Ovary (tissue), 9 donors: ENCODE results near the gene ADGRD1. TPM values are rescaled to one million over a fixed set of nuclear protein-coding genes. Genes with fewer than 3 reads are reported as not detected.

Experiments used
- DNase-seq, 5 donors: peaks; one replicate each; pipeline ENCODE4 v3.0.0-alpha.2; 2019 to 2020
- H3K27ac ChIP-seq, 2 donors: fragments of 200-600 bp; one replicate each; pipeline versions ENCODE4 v1.5.1 to v1.8.0; 2019 to 2022
- H3K27me3 ChIP-seq: fragments of 200-600 bp; one replicate; pipeline ENCODE4 v1.8.0; 2022
- H3K36me3 ChIP-seq: fragments of 200-600 bp; sonication (generic); one replicate; pipeline ENCODE4 v1.5.1; 2019
- H3K4me1 ChIP-seq: one replicate; pipeline ENCODE4 v1.8.1; 2013; ENCODE audit warnings: mild to moderate bottlenecking, moderate library complexity; ENCODE audit not compliant: insufficient read depth
- H3K4me3 ChIP-seq: fragments of 200-600 bp; sonication (generic); one replicate; pipeline ENCODE4 v1.5.1; 2017
- H3K9me3 ChIP-seq, 2 donors: fragments of 200-600 bp in 1 of 2; sonication (generic) in 1 of 2; one replicate each; pipeline versions ENCODE4 v1.5.1 to v1.8.1; 2013 to 2019; ENCODE audit warnings: mild to moderate bottlenecking in 1 of 2, moderate library complexity in 1 of 2
- EP300 ChIP-seq: sonication (generic); formaldehyde crosslinking; IDR thresholded peaks from one replicate; pipeline ENCODE4 v1.6.1; 2017; ENCODE audit warnings: antibody characterized with exemption
- POLR2A ChIP-seq: fragments of 450-650 bp; IDR thresholded peaks from one replicate; pipeline ENCODE4 v1.6.1; 2017; ENCODE audit warnings: antibody characterized with exemption, mild to moderate bottlenecking, moderate library complexity
- WGBS, 3 donors: extraction: QIAGEN DNeasy Blood & Tissue Kit in 1 of 3; methylation state at CpG; one replicate each; pipeline versions ENCODE4 v1.1.5 to v1.1.7; 2013 to 2017; 5-methylcytosine and 5-hydroxymethylcytosine counted together
- intact Hi-C, 4 donors: fragments of 100-400 bp; cut with DNase I; formaldehyde crosslinking; loops; one replicate each; pipeline versions ENCODE4 v1.11.0 to v1.15.1; 2022 to 2023
- polyA plus RNA-seq, 2 donors: library from polyadenylated mRNA; stranded (reverse); fragments of 200-250 nt in 1 of 2; fragments of 350-450 nt in 1 of 2; fragmentation: Illumina TruSeq in 1 of 2; extraction: RNeasy Lipid Tissue Mini Kit (QIAGEN cat#74804) in 1 of 2; gene quantifications; one replicate each; pipeline ENCODE4 v1.2.3, GENCODE V29; 2013 to 2014
- total RNA-seq, 7 donors: library from RNA; depleted of rRNA in 2 of 7; stranded (reverse); fragments of >200 nt in 2 of 7; fragmentation: NEBNext Ultra II Directional in 3 of 7; extraction: Animal tissue kit (Norgen Biotek cat#: 25700) in 3 of 7; gene quantifications; one replicate each; pipeline versions ENCODE4 v1.1.0 to v1.2.4, GENCODE V29; 2016 to 2023
- TF ChIP-seq, protein P1 (sequence below), 3 donors: fragments of 450-650 bp in 2 of 3; fragments of 200-600 bp in 1 of 3; IDR thresholded peaks; one replicate each; pipeline versions ENCODE4 v1.5.1 to v1.8.0; 2016 to 2022; ENCODE audit warnings: antibody characterized with exemption in 3 of 3, mild to moderate bottlenecking in 1 of 3
- donor health status: DM: no; HTN: no; CAD: no; lungs with moderate emphysema.
- donor health status: DM: no; HTN: no; CAD: no.
- donor health status: Bipolar disorder and iron deficiency.
- donor health status: DM: yes; HTN: yes; CAD: no.
- donor health status: DM: no; HTN: no; CAD: no.
- donor health status: DM: yes; HTN: yes; CAD: no.

ADGRD1 gene
- total and polyA plus RNA-seq, 9 donors, result 7.6 to 75.3 (median 25.9) TPM

DNA sequence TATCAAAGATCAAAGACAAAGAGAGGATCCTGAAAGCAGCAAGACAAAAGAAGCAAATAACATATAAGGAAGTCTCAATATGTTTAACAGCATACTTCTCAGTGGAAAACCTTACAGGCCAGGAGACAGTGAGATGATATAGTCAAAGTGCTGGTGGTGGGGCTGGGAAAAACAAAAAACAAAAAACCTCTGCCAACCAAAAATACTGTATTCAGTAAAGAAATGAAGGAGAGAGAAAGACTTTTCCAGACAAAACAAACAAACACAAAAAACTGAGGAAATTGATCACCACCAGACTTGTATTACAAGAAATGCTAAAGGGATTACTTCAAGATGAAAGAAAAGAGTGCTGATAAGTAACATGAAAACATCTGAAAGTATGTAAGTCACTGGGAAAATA lies 221.2 kb downstream of the ADGRD1 start:
- no peaks in the 10 kb centered on the region for H3K4me1 ChIP-seq
- no peak overlapping the region for H3K27ac ChIP-seq
- intact Hi-C loops, result no loop called here
- H3K36me3 ChIP-seq, result no peaks in the 10 kb centered on the region
- no peak for TF ChIP-seq EP300
- no peak for TF ChIP-seq POLR2A
- TF ChIP-seq, protein P1, sequence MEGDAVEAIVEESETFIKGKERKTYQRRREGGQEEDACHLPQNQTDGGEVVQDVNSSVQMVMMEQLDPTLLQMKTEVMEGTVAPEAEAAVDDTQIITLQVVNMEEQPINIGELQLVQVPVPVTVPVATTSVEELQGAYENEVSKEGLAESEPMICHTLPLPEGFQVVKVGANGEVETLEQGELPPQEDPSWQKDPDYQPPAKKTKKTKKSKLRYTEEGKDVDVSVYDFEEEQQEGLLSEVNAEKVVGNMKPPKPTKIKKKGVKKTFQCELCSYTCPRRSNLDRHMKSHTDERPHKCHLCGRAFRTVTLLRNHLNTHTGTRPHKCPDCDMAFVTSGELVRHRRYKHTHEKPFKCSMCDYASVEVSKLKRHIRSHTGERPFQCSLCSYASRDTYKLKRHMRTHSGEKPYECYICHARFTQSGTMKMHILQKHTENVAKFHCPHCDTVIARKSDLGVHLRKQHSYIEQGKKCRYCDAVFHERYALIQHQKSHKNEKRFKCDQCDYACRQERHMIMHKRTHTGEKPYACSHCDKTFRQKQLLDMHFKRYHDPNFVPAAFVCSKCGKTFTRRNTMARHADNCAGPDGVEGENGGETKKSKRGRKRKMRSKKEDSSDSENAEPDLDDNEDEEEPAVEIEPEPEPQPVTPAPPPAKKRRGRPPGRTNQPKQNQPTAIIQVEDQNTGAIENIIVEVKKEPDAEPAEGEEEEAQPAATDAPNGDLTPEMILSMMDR (IDR thresholded peaks at IDR 0.05), result no peak
- no peak for DNase-seq
- no peaks in the 10 kb centered on the region for H3K27me3 ChIP-seq
- H3K9me3 ChIP-seq, result peaks cover 0 to 4% of the 10 kb centered on the region in 2 donors
- no peak overlapping the region for H3K4me3 ChIP-seq

DNA sequence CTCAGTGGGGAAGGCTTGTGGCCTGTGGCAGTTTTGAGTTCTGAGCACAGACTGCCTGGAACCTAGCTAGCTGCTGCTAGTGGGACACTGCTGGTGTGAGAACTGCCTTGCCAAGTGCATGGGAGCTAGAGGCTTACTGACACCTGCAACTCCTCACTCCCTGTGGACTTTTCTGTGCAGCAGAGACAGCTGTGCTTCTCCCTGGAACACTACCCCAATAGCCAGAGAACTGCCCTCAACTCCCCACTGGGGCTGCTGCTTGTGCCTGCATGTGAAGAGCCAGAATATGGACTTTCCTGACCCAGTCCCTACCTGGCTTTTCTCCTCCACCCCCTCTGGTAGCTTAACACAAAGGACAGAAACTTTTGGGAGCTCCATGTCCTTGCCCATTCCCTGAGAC lies 222.6 kb downstream of the ADGRD1 start:
- no peaks in the 10 kb centered on the region for H3K36me3 ChIP-seq

DNA sequence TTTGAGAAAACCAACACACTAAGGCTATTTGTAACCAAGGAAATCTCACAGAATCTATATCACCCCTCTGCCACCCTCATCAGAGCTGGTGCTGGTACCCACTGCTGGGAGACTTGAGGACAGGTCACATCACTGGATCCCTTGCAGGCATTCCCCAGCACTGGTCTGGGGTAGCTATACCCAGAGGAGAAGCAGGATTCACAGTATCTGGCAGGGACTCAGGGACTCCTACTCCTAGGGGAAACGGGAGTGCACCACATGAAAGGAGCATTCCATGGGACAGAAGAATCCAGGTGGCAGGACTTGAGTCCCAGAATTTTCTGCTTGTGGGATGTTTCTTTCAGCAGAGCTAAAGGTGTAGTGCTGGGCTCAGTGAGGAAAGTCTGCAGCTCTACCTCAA lies 223.2 kb downstream of the ADGRD1 start:
- Histone ChIP-seq H3K27ac (no peak overlapping the region), H3K27me3 (no peaks in the 10 kb centered on the region), H3K4me3 (no peak overlapping the region), H3K4me1 (no peaks in the 10 kb centered on the region), H3K9me3 (peaks cover 0 to 4% of the 10 kb centered on the region in 2 donors), H3K36me3 (no peaks in the 10 kb centered on the region)
- intact Hi-C loops, result no loop called here
- 45 to 80% (median 55%) methylated on average over 1 of the region's 1 CpG for WGBS, 3 donors
- TF ChIP-seq EP300 (no peak), POLR2A (no peak)
- TF ChIP-seq, protein P1 (IDR thresholded peaks at IDR 0.05), result no peak
- DNase-seq, result no peak

More for the DNA sequence above, 222.6 kb downstream of the ADGRD1 start:
- intact Hi-C loops, result no loop called here
- TF ChIP-seq EP300, result no peak
- TF ChIP-seq, protein P1 (IDR thresholded peaks at IDR 0.05), result no peak
- no peak for TF ChIP-seq POLR2A
- no peak overlapping the region for H3K4me3 ChIP-seq
- peaks cover 0 to 4% of the 10 kb centered on the region in 2 donors for H3K9me3 ChIP-seq
- no peaks in the 10 kb centered on the region for H3K4me1 ChIP-seq
- no peak overlapping the region for H3K27ac ChIP-seq
- H3K27me3 ChIP-seq, result no peaks in the 10 kb centered on the region
- DNase-seq, result no peak

DNA sequence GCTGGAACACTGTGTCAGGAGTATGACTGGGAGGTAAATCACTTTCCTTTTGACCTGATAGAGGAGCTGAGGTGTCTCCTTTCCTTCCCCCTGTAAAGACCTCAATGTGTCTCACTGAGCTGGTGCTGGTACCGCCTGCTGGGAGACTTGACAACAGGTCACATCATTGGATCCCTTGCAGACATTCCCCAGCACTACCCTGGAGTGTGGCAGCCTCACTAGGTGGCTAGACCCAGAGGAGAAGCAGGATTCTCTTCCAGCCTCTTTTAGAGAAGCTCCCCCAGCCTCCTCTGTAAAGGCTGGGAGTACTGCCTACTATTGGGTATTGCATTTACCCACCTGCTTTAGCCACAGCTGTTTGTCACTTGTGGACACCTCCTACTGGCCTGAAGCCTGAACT lies 223.9 kb downstream of the ADGRD1 start:
- H3K4me1 ChIP-seq, result no peaks in the 10 kb centered on the region
- H3K4me3 ChIP-seq, result no peak overlapping the region
- DNase-seq, result no peak
- no peaks in the 10 kb centered on the region for H3K36me3 ChIP-seq
- intact Hi-C loops, result no loop called here
- H3K9me3 ChIP-seq, result peaks cover 0 to 4% of the 10 kb centered on the region in 2 donors
- 88 to 92% (median 89%) methylated on average over 1 of the region's 1 CpG for WGBS, 3 donors
- no peak overlapping the region for H3K27ac ChIP-seq
- no peaks in the 10 kb centered on the region for H3K27me3 ChIP-seq
- TF ChIP-seq, protein P1 (IDR thresholded peaks at IDR 0.05), result no peak
- TF ChIP-seq EP300 (no peak), POLR2A (no peak)

DNA sequence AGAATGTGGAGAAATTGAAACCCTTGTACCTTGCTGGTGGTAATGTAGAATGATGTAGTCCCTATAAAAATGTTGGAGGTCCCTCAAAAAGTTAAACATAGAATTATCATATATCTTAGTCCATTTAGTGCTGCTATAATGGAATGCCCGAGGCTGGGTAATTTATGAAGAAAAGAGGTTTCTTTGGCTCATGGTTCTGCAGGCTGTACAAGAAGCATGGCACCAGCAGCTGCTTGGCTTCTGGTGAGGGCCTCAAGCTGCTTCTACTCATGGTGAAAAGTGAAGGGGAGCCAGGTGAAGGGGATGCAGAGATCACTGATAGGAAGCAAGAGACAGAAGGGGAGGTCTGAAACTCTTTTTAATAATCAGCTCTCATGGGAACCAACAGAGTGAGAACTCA lies 233.9 kb downstream of the ADGRD1 start:
- TF ChIP-seq POLR2A (no peak), EP300 (no peak)
- TF ChIP-seq, protein P1 (IDR thresholded peaks at IDR 0.05), result no peak
- 74 to 78% (median 75%) methylated on average over 1 of the region's 1 CpG for whole genome bisulfite sequencing, 3 donors
- no peak overlapping the region for H3K4me3 ChIP-seq

More for the DNA sequence above, 233.9 kb downstream of the ADGRD1 start:
- no peak for DNase-seq
- Histone ChIP-seq H3K27me3 (no peaks in the 10 kb centered on the region), H3K9me3 (no peaks in the 10 kb centered on the region), H3K4me1 (no peaks in the 10 kb centered on the region), H3K36me3 (no peaks in the 10 kb centered on the region), H3K27ac (no peak overlapping the region)
- intact Hi-C loops, result no loop called here
